Liver (tissue), 9 donors: ENCODE data around the gene MPHOSPH6. TPM values are rescaled to one million over a fixed set of nuclear protein-coding genes. Genes with fewer than 3 reads are reported as not detected.

ENCODE experiments used
- DNase-seq: peaks from one replicate; pipeline ENCODE4 v3.0.0-alpha.2; 2017; ENCODE audit warnings: low spot score
- H3K27ac ChIP-seq, 2 donors: one replicate each; pipeline ENCODE4 v1.7.0; 2013; ENCODE audit warnings: inconsistent platforms in 2 of 2, low read length in 2 of 2, control low read depth in 1 of 2, low read depth in 1 of 2, mild to moderate bottlenecking in 1 of 2
- H3K27me3 ChIP-seq, 4 donors: one replicate each; pipeline versions ENCODE4 v1.6.1 to v1.7.0; 2013; ENCODE audit warnings: low read length in 3 of 4, inconsistent platforms in 1 of 4, mild to moderate bottlenecking in 1 of 4, moderate library complexity in 1 of 4; ENCODE audit not compliant: control insufficient read depth in 4 of 4, insufficient read depth in 4 of 4
- H3K36me3 ChIP-seq, 4 donors: one replicate each; pipeline versions ENCODE4 v1.6.1 to v1.7.0; 2013; ENCODE audit warnings: low read length in 3 of 4, mild to moderate bottlenecking in 3 of 4, low read depth in 1 of 4, moderate library complexity in 1 of 4; ENCODE audit not compliant: control insufficient read depth in 4 of 4, insufficient read depth in 3 of 4
- H3K4me1 ChIP-seq, 4 donors: one replicate each; pipeline versions ENCODE4 v1.6.1 to v1.7.0; 2013; ENCODE audit warnings: low read length in 3 of 4, mild to moderate bottlenecking in 3 of 4, moderate library complexity in 1 of 4; ENCODE audit not compliant: control insufficient read depth in 4 of 4, insufficient read depth in 4 of 4
- H3K4me3 ChIP-seq, 3 donors: one replicate each; pipeline versions ENCODE4 v1.6.1 to v1.7.0; 2013; ENCODE audit warnings: low read length in 3 of 3, control low read depth in 1 of 3, low read depth in 1 of 3, mild to moderate bottlenecking in 1 of 3
- H3K9ac ChIP-seq, 2 donors: one replicate each; pipeline ENCODE4 v1.7.0; 2013; ENCODE audit warnings: low read length in 2 of 2, mild to moderate bottlenecking in 2 of 2, moderate library complexity in 2 of 2, control low read depth in 1 of 2, low read depth in 1 of 2
- H3K9me3 ChIP-seq, 4 donors: one replicate each; pipeline versions ENCODE4 v1.6.1 to v1.7.0; 2013; ENCODE audit warnings: low read length in 3 of 4; ENCODE audit not compliant: control insufficient read depth in 4 of 4
- FOXA1 ChIP-seq: IDR thresholded peaks from 2 replicates; pipeline ENCODE4 v1.6.1; 2016; ENCODE audit warnings: antibody characterized with exemption
- FOXA2 ChIP-seq: IDR thresholded peaks from 2 replicates; pipeline ENCODE4 v1.6.1; 2016; ENCODE audit warnings: antibody characterized with exemption
- GABPA ChIP-seq, 2 donors: IDR thresholded peaks in 1 of 2; conservative IDR thresholded peaks in 1 of 2; 2 replicates each; pipeline ENCODE4 v1.6.1; 2016; ENCODE audit warnings: antibody characterized with exemption in 2 of 2, mild to moderate bottlenecking in 1 of 2, moderate library complexity in 1 of 2
- HNF4A ChIP-seq, 2 donors: conservative IDR thresholded peaks; 2 replicates each; pipeline ENCODE4 v1.6.1; 2016; ENCODE audit warnings: antibody characterized with exemption in 2 of 2, mild to moderate bottlenecking in 2 of 2
- HNF4G ChIP-seq: IDR thresholded peaks from 2 replicates; pipeline ENCODE4 v1.6.1; 2016; ENCODE audit warnings: antibody characterized with exemption
- JUND ChIP-seq, 2 donors: IDR thresholded peaks; 2 replicates each; pipeline ENCODE4 v1.6.1; 2016; ENCODE audit warnings: antibody characterized with exemption in 2 of 2
- NR2F2 ChIP-seq: IDR thresholded peaks from 2 replicates; pipeline ENCODE4 v1.6.1; 2016; ENCODE audit warnings: antibody characterized with exemption
- RAD21 ChIP-seq, 2 donors: IDR thresholded peaks; 2 replicates each; pipeline ENCODE4 v1.6.1; 2016; ENCODE audit warnings: antibody characterized with exemption in 2 of 2, mild to moderate bottlenecking in 2 of 2
- RXRA ChIP-seq, 2 donors: IDR thresholded peaks; 2 replicates each; pipeline ENCODE4 v1.6.1; 2017 to 2018; ENCODE audit warnings: antibody characterized with exemption in 2 of 2, mild to moderate bottlenecking in 1 of 2
- SP1 ChIP-seq: IDR thresholded peaks from 2 replicates; pipeline ENCODE4 v1.6.1; 2018; ENCODE audit warnings: antibody characterized with exemption, mild to moderate bottlenecking
- TAF1 ChIP-seq: conservative IDR thresholded peaks from 2 replicates; pipeline ENCODE4 v1.6.1; 2016; ENCODE audit warnings: antibody characterized with exemption, mild to moderate bottlenecking
- YY1 ChIP-seq: IDR thresholded peaks from 2 replicates; pipeline ENCODE4 v1.6.1; 2016; ENCODE audit warnings: antibody characterized with exemption, mild to moderate bottlenecking
- WGBS: extraction: QIAGEN DNeasy Blood & Tissue Kit; methylation state at CpG from one replicate; pipeline ENCODE4 v1.1.7; 2013; 5-methylcytosine and 5-hydroxymethylcytosine counted together
- polyA plus RNA-seq, 2 donors: library from polyadenylated mRNA; stranded (reverse) in 1 of 2; unstranded in 1 of 2; fragments of 200-250 nt in 1 of 2; fragments of >200 nt in 1 of 2; fragmentation: Nextera tagmentation in 1 of 2; extraction: Ambion mirVana in 1 of 2; gene quantifications; one replicate each; pipeline versions ENCODE4 v1.2.1 to v1.2.3, GENCODE V29; 2013 to 2015
- total RNA-seq, 2 donors: library from RNA; depleted of rRNA; stranded (reverse); fragments of >200 nt; gene quantifications; one replicate each; pipeline ENCODE4 v1.2.3, GENCODE V29; 2014
- TF ChIP-seq, protein P1 (sequence below): fragments of 150-350 bp; IDR thresholded peaks from 2 replicates; pipeline ENCODE4 v1.5.1; 2017; ENCODE audit warnings: improper control_type of control experiment, low read depth, low read length; ENCODE audit not compliant: missing input control
- TF ChIP-seq, protein P2 (sequence below): IDR thresholded peaks from 2 replicates; pipeline ENCODE4 v1.6.1; 2016; ENCODE audit warnings: antibody characterized with exemption
- TF ChIP-seq, protein P3 (sequence below): IDR thresholded peaks from 2 replicates; pipeline ENCODE4 v1.6.1; 2016; ENCODE audit warnings: antibody characterized with exemption, mild to moderate bottlenecking
- TF ChIP-seq, protein P4 (sequence below): IDR thresholded peaks from 2 replicates; pipeline ENCODE4 v1.6.1; 2016; ENCODE audit warnings: antibody characterized with exemption
- donor health status: healthy.
- donor health status: healthy.
- donor health status: healthy.
- donor health status: healthy.
- donor health status: healthy.

MPHOSPH6 gene
- total and polyA plus RNA-seq, 4 donors, result 7.3 to 15.1 (median 11.3) TPM

DNA sequence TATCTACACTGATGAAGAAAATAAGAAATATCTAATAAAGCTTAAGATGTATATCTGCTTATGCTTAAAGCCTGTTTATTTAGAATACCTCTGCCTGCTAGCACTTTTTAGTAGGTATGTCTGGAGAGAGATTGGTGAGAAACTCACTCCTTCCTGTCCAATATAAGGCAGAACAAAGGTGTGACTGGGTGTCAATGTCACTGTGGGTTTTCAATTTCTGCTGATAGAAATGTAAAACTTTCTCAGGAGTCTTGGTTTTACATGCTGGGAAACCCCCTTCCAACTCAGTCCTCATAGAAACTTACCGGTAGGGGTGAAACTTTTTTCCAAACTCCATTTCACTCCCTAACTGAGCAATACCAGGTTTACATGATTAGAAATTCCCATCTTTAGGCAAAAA lies 17.8 kb upstream of the MPHOSPH6 start (continued):
- TF ChIP-seq, protein P1, sequence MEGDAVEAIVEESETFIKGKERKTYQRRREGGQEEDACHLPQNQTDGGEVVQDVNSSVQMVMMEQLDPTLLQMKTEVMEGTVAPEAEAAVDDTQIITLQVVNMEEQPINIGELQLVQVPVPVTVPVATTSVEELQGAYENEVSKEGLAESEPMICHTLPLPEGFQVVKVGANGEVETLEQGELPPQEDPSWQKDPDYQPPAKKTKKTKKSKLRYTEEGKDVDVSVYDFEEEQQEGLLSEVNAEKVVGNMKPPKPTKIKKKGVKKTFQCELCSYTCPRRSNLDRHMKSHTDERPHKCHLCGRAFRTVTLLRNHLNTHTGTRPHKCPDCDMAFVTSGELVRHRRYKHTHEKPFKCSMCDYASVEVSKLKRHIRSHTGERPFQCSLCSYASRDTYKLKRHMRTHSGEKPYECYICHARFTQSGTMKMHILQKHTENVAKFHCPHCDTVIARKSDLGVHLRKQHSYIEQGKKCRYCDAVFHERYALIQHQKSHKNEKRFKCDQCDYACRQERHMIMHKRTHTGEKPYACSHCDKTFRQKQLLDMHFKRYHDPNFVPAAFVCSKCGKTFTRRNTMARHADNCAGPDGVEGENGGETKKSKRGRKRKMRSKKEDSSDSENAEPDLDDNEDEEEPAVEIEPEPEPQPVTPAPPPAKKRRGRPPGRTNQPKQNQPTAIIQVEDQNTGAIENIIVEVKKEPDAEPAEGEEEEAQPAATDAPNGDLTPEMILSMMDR, result no peak
- no peak for TF ChIP-seq FOXA2

DNA sequence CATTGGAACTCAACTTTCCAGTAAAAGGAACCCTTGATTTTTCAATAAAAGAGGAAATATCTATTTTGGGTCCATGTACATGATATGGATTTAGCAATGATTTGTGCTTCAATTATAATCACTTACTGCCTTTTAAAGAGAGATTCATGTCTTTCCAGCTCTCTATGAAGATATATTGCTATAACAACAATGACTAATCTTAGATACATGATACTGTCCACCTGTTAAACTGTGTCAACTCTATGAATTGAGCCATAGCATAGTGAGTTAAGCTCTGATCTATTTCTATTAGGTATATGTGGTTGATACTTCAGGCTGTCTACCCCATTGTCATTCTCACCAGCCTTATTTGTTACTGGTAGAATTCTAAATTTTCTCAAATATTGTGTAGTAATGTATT lies 15.0 kb upstream of the MPHOSPH6 start:
- TF ChIP-seq RAD21 (IDR thresholded peaks at IDR 0.05), result no peak
- TF ChIP-seq FOXA2, result no peak
- TF ChIP-seq HNF4G, result no peak
- TF ChIP-seq, protein P2, sequence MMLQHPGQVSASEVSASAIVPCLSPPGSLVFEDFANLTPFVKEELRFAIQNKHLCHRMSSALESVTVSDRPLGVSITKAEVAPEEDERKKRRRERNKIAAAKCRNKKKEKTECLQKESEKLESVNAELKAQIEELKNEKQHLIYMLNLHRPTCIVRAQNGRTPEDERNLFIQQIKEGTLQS, result no peak
- no peak for TF ChIP-seq TAF1
- TF ChIP-seq, protein P3, sequence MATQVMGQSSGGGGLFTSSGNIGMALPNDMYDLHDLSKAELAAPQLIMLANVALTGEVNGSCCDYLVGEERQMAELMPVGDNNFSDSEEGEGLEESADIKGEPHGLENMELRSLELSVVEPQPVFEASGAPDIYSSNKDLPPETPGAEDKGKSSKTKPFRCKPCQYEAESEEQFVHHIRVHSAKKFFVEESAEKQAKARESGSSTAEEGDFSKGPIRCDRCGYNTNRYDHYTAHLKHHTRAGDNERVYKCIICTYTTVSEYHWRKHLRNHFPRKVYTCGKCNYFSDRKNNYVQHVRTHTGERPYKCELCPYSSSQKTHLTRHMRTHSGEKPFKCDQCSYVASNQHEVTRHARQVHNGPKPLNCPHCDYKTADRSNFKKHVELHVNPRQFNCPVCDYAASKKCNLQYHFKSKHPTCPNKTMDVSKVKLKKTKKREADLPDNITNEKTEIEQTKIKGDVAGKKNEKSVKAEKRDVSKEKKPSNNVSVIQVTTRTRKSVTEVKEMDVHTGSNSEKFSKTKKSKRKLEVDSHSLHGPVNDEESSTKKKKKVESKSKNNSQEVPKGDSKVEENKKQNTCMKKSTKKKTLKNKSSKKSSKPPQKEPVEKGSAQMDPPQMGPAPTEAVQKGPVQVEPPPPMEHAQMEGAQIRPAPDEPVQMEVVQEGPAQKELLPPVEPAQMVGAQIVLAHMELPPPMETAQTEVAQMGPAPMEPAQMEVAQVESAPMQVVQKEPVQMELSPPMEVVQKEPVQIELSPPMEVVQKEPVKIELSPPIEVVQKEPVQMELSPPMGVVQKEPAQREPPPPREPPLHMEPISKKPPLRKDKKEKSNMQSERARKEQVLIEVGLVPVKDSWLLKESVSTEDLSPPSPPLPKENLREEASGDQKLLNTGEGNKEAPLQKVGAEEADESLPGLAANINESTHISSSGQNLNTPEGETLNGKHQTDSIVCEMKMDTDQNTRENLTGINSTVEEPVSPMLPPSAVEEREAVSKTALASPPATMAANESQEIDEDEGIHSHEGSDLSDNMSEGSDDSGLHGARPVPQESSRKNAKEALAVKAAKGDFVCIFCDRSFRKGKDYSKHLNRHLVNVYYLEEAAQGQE, result no peak
- no peak for TF ChIP-seq FOXA1
- no peak for TF ChIP-seq HNF4A (conservative IDR thresholded peaks at IDR 0.05)
- no peak for TF ChIP-seq JUND (IDR thresholded peaks at IDR 0.05)
- no peak for DNase-seq
- no peaks in the 10 kb centered on the region for H3K36me3 ChIP-seq
- no peaks in the 10 kb centered on the region for H3K4me1 ChIP-seq
- no peak overlapping the region for H3K9ac ChIP-seq
- no peak overlapping the region for H3K4me3 ChIP-seq
- H3K9me3 ChIP-seq, result no peaks in the 10 kb centered on the region
- no peak overlapping the region for H3K27ac ChIP-seq
- H3K27me3 ChIP-seq, result no peaks in the 10 kb centered on the region

DNA sequence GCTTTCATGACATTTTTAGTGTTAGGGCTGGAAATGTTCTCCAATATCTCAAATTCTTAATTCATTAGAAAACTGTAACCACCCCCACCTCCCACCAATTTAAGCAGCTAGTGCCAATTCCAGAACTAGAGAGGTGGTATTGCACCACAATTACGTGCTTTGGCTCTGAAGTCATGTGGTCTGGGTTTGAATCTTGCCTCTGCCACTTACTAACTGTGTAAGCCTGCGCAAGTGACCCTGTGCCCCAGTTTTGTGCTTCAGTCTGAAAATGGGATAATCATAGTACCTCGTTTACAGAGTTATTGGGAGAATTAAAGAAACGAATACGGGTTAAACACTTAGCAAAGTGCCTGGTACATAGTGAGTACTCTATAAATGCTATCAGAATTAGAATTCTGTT lies 14.2 kb upstream of the MPHOSPH6 start:
- Histone ChIP-seq H3K27ac (no peak overlapping the region), H3K4me3 (no peak overlapping the region), H3K36me3 (no peaks in the 10 kb centered on the region), H3K27me3 (no peaks in the 10 kb centered on the region), H3K9me3 (no peaks in the 10 kb centered on the region), H3K9ac (no peak overlapping the region), H3K4me1 (no peaks in the 10 kb centered on the region)
- 86% methylated on average over 5 of the region's 5 CpGs for WGBS
- no peak for DNase-seq
- TF ChIP-seq HNF4A (conservative IDR thresholded peaks at IDR 0.05), result no peak
- TF ChIP-seq, protein P1, result no peak
- TF ChIP-seq SP1, result no peak
- TF ChIP-seq, protein P4, sequence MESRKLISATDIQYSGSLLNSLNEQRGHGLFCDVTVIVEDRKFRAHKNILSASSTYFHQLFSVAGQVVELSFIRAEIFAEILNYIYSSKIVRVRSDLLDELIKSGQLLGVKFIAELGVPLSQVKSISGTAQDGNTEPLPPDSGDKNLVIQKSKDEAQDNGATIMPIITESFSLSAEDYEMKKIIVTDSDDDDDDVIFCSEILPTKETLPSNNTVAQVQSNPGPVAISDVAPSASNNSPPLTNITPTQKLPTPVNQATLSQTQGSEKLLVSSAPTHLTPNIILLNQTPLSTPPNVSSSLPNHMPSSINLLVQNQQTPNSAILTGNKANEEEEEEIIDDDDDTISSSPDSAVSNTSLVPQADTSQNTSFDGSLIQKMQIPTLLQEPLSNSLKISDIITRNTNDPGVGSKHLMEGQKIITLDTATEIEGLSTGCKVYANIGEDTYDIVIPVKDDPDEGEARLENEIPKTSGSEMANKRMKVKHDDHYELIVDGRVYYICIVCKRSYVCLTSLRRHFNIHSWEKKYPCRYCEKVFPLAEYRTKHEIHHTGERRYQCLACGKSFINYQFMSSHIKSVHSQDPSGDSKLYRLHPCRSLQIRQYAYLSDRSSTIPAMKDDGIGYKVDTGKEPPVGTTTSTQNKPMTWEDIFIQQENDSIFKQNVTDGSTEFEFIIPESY, result no peak
- TF ChIP-seq JUND (IDR thresholded peaks at IDR 0.05), result no peak
- TF ChIP-seq, protein P3, result no peak
- no peak for TF ChIP-seq FOXA1
- TF ChIP-seq, protein P2, result no peak
- TF ChIP-seq YY1, result no peak
- no peak for TF ChIP-seq RXRA (IDR thresholded peaks at IDR 0.05)
- no peak for TF ChIP-seq TAF1
- no peak for TF ChIP-seq NR2F2
- TF ChIP-seq GABPA (IDR thresholded peaks at IDR 0.05 in 1 of 2, conservative IDR thresholded peaks at IDR 0.05 in 1 of 2), result no peak
